Erythroblast (primary cell): Measurements from ENCODE around the gene KCNH6.

Experiments used
- GATA1 ChIP-seq: IDR thresholded peaks from 2 replicates; pipeline ENCODE4 v1.6.1; 2011; ENCODE audit warnings: low read depth, mild to moderate bottlenecking, control low read depth, low read length, moderate library complexity
- POLR2A ChIP-seq: IDR thresholded peaks from 2 replicates; pipeline ENCODE4 v1.6.1; 2011; ENCODE audit warnings: mild to moderate bottlenecking, low read length

DNA sequence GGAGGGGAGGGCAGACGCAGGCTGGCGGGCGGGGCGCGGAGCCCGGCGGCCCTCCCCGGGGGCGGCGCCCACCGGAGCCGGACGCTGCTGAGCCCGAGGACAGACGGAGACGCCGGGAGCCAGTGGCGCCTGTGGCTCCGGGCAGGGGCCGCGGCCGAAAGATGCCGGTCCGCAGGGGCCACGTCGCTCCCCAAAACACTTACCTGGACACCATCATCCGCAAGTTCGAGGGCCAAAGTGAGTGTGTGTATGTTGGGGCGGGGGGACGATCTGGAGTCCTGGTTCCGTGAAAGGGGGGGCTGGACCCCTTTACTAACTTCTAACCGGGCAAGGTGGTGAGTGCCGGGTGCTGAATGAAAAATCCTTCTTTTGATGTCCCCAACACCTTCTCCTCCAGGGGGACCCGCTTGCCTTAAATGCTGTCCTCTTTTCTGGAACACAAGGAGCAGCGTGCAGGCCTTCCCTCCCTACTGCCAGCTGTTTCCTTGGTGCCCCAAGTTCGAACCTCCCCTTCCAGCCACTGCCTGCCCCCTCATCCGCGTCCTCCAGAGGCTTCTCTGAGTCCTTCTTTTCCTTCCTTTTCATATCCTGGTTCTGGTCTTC lies at the start of gene KCNH6:
- TF ChIP-seq POLR2A (no peak), GATA1 (no peak)
